ENCODE data around the gene TRAPPC14. TPM values are rescaled to one million over a fixed set of nuclear protein-coding genes. Genes with fewer than 3 reads are reported as not detected.

The TRAPPC14 gene, protein sequence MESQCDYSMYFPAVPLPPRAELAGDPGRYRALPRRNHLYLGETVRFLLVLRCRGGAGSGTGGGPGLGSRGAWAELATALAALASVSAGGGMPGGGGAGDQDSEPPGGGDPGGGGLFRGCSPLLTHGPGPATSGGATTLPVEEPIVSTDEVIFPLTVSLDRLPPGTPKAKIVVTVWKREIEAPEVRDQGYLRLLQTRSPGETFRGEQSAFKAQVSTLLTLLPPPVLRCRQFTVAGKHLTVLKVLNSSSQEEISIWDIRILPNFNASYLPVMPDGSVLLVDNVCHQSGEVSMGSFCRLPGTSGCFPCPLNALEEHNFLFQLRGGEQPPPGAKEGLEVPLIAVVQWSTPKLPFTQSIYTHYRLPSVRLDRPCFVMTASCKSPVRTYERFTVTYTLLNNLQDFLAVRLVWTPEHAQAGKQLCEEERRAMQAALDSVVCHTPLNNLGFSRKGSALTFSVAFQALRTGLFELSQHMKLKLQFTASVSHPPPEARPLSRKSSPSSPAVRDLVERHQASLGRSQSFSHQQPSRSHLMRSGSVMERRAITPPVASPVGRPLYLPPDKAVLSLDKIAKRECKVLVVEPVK
- 5.5 and 6.2 TPM in 2 replicates for total RNA-seq

DNA sequence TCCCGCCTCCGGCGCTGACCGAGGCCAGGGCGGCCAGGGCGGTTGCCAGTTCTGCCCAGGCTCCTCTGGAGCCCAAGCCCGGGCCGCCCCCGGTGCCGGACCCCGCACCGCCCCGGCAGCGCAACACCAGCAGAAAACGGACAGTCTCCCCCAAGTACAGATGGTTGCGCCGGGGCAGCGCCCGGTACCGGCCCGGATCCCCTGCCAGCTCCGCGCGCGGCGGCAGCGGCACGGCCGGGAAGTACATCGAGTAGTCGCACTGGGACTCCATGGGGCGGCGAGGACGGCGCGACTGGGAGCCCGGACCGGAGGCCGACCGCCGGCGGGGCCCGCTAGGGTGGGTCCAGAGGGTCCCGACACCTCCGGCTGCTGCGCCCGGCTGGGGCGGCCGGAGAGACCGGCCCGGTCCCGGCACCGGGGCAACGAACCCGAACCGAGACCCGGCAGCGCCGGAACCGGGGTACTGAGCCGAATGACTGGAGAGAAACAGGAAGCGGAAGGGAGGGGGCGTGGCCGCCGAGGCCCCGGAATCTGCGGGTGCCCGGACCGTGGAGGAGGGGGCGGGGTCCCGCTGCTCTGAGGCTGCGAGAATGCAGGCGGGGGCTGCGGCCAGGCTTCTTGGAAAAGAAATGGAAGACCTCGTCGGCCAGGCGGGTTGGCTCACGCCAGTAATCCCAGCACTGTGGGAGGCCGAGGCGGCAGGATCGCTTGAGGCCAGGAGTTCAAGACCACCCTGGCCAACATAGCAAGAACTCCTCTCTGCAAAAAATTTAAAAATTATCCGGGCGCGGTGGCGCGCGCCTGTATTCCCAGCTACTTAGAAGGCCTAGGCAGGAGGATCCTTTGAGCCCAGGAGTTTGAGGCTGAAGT, at the start of gene TRAPPC14:
Gene TRAPPC14, minus strand, starts transcription at position 495 of the 870 bp plus-strand sequence. Its CDS starts 224 bp downstream, at position 271.

DNA sequence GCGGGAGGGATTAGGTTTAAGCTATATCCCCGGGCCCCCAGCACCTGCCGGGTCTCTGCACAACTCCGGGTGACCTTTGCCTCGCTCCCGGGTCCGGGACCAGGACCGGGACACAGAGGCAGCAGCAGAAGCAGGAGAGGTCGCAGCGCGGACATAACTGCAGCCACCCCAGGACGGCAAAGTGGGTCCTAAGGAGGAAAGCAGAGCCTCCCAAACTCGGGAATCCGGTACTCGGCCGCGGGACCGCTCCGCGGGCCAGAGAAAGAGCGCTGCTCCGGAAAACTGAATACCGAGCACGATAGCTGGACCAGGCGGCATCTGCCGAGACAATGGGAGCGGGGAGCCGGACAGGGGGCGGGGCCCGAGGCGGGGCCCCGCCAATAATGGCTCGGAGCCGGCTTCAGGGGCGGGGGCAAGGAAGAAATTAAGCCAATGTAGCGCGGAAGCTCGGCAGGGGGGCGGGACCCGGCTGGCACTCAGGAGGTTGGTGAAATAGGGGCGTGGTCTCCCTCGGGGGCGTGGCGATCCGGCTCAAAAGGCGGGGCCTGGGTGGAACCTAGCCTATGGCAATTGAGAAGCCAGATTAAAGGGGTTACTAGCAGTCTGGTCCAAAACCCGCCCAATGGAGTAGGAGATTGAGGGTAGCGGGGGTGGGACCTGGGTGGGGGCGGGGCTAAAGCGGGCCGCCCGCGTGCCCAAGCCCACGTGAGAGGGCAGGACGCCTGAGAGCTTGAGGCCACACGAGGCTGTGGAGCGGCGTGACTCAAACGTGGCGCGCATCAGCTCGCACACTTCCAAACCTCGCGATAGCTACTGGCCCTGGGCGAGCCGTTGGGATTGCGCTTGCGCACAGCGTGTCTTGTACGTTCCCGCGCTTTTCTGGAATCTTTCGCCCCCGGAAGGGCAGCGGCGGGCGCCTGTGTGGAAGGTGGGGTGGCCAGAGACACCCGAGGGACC, 18.8 kb upstream of the TRAPPC14 start, which contains the start of the genes GPC2 and STAG3:
Gene GPC2, minus strand, starts transcription at position 337 of the 957 bp plus-strand sequence. Its CDS starts 182 bp downstream, at position 155.
Gene STAG3, plus strand, starts transcription at position 874 of the 957 bp plus-strand sequence. CDS start 2,639 bp downstream, outside the sequence.

DNA sequence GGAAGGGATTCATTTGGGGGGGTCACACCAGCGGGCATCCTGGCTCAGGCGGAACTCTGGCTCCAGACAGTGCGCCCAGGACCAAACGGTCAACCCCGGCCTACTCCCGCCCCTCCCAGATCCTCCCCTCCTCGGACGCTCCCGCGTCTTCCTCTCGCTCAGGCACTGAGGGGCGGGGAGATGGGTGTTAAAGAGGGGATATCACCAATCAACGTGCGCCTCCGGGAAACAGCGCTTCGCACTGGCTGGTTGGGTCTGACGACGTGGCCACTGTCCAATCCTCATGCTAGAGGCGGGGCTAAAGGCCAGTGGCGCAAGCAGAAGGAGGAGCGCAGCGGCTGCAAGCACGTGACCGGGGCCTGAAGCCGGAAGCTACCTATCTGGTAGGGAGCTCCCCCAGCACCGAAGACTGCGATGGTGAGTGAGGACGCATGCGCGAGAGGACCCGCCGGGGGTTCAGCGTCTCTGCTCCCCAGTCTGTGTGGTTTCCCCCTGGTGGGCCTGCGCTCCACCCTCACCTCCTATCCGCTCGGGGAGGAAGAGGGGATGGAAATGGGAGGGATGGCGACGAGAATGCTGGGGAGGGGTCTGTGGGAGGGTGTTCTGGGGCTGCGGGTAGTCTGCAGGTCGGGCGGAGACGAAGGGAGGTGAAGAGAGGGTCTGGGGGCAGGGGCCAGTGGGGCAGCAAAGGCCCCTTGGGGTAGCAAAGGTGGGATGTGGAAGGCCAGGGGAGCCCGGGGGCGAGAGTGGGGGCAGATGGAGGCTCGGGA, 9.8 kb downstream of the TRAPPC14 start, which contains the start of gene LAMTOR4:
Gene LAMTOR4, plus strand, starts transcription at position 360 of the 770 bp plus-strand sequence. Its CDS starts 55 bp downstream, at position 415.

DNA sequence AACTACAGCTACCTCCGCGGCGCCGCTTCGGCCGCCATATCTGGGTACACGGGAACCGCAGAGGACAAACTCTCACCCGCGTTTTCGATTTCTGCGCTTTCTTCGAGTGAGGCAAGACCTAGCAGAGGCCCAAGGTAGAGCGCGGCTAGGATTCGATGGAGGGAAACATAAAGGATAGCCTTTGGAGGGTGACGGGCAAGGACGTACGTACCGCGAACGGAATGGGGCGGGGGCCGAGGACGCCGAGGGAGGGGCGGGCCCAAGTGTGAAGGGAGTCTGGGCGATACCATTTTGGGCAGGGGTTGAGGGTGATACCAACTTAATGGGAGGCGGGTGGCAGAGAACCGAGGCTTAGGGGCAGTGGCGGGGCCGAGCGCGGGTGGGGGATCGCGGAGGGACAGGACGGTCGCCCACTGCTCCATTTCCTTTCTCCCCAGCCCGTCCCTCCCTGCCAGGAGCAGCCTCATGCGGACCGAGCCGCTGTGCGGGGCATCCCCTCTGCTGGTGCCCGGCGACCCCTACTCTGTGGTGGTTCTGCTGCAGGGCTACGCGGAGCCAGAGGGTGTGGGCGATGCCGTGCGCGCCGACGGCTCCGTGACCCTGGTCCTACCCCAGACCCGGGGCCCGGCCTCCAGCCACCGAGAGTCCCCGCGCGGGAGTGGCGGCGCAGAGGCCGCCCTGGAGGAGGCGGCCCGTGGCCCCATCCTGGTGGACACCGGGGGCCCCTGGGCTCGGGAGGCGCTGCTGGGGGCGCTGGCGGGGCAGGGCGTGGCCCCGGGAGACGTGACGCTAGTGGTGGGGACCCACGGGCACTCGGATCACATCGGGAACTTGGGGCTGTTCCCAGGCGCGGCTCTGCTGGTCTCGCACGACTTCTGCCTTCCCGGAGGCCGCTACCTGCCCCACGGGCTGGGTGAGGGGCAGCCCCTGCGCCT, 31.3 kb downstream of the TRAPPC14 start, which contains the start of gene MBLAC1:
Gene MBLAC1, plus strand, starts transcription at position 37 of the 935 bp plus-strand sequence. Its CDS starts 429 bp downstream, at position 466.

DNA sequence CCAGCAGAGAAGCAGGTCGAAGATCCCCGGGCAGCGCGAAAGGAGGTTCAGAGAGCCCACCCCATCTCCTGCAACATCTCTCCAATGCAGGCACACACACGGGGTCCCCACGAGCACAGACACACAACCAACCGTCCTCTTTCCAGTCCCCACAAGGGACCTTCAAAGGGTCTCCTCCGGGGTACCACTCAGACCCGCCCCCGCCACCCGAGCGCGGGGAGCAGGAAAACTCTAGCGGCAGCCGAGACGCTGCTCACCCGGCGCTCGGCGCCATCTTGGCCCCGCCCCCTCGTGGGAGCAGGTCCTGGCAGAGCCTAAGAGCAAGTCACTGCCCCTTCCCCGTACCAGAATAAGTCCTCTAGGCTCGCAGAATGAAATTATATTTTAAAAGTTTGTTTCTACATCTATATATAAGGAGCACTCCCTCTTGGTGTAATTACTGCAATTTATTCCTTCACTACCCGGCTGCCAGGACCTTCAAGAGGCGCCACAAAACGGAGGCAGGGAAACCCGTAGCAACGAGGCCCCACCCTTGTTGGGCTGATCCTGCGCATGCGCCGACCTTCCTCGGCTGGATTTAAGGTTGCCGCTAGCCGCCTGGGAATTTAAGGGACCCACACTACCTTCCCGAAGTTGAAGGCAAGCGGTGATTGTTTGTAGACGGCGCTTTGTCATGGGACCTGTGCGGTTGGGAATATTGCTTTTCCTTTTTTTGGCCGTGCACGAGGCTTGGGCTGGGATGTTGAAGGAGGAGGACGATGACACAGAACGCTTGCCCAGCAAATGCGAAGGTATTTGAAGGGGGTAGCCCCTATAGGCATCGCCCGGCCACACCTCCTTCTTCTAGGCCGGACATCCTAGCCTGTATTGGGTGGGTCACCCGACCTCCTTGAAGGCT, 39.2 kb downstream of the TRAPPC14 start, which contains the start of the genes CNPY4 and TAF6:
Gene CNPY4, plus strand, starts transcription at position 563 of the 898 bp plus-strand sequence. Its CDS starts 111 bp downstream, at position 674.
Gene TAF6, minus strand, starts transcription at position 287 of the 898 bp plus-strand sequence. CDS start 5,149 bp downstream, outside the sequence.

Other genes starting within 250 kb of the TRAPPC14 start
- gene TRIM4, start 239.2 kb downstream of the TRAPPC14 start, total RNA-seq: 15.6 and 16.3 TPM in 2 replicates
- gene GJC3, start 229.1 kb downstream of the TRAPPC14 start, total RNA-seq: 0.30 TPM in 1 of 2 replicates, not detected in the other
- gene AZGP1, start 182.7 kb downstream of the TRAPPC14 start, total RNA-seq: not detected in 2 replicates
- 27.5 and 32.8 TPM in 2 replicates for gene ZKSCAN1, start 143.1 kb downstream of the TRAPPC14 start, total RNA-seq
- gene ZSCAN21, start 108.9 kb downstream of the TRAPPC14 start, total RNA-seq: 7.1 and 8.4 TPM in 2 replicates
- gene ZNF3, start 77.0 kb downstream of the TRAPPC14 start, total RNA-seq: 26.3 and 26.6 TPM in 2 replicates
- gene COPS6, start 69.8 kb downstream of the TRAPPC14 start, total RNA-seq: 109 and 112 TPM in 2 replicates
- 104 and 124 TPM in 2 replicates for gene MCM7, start 57.3 kb downstream of the TRAPPC14 start, total RNA-seq
- gene AP4M1, start 57.1 kb downstream of the TRAPPC14 start, total RNA-seq: 25.3 and 38.8 TPM in 2 replicates
- gene TAF6, start 39.4 kb downstream of the TRAPPC14 start, total RNA-seq: 31.2 and 32.5 TPM in 2 replicates
- 30.5 and 50.3 TPM in 2 replicates for gene CNPY4, start 39.1 kb downstream of the TRAPPC14 start, total RNA-seq
- gene MBLAC1, start 31.8 kb downstream of the TRAPPC14 start, total RNA-seq: 2.7 and 2.9 TPM in 2 replicates
- 134 and 148 TPM in 2 replicates for gene LAMTOR4, start 9.8 kb downstream of the TRAPPC14 start, total RNA-seq
- 0.61 and 0.65 TPM in 2 replicates for gene GAL3ST4, start 9.9 kb upstream of the TRAPPC14 start, total RNA-seq
- gene GPC2, start 18.7 kb upstream of the TRAPPC14 start, total RNA-seq: 6.8 and 7.0 TPM in 2 replicates
- 0.65 and 1.1 TPM in 2 replicates for gene STAG3, start 19.2 kb upstream of the TRAPPC14 start, total RNA-seq
- gene PVRIG, start 61.2 kb upstream of the TRAPPC14 start, total RNA-seq: not detected in 2 replicates
- gene SPDYE3, start 149.0 kb upstream of the TRAPPC14 start, total RNA-seq: not detected in 2 replicates
- gene PILRB, start 199.4 kb upstream of the TRAPPC14 start, total RNA-seq: 3.9 and 6.4 TPM in 2 replicates
- gene PILRA, start 214.8 kb upstream of the TRAPPC14 start, total RNA-seq: not detected in 2 replicates